Hippocampal formation (tissue), 2 donors: ENCODE results near the gene POTEH.
"Not testable (repeated sequence)": the region's sequence is repeated elsewhere in the genome, so short reads cannot be mapped to it uniquely, and the experiment has no call there.

ENCODE experiments used
- DNase-seq, 2 donors: peaks; one replicate each; lab custom pipeline; 2025; lab: John Stamatoyannopoulos, UW

POTEH gene

GRCh38 chr22:15689749-15690125 is at the start of gene POTEH:
Gene POTEH (plus strand): TSS chr22:15690026. CDS start chr22:15690078, 52 bp downstream.
- DNase-seq = not testable (repeated sequence)

- not testable (repeated sequence) for DNase-seq
Measured at GRCh38 chr22:15642288-15642861, 47.5 kb upstream of the POTEH start.

GRCh38 chr22:15651954-15652353 is 37.9 kb upstream of the POTEH start:
- not testable (repeated sequence) for DNase-seq

GRCh38 chr22:15652738-15653137 is 37.1 kb upstream of the POTEH start:
- DNase-seq = not testable (repeated sequence)

- DNase-seq = not testable (repeated sequence)
Measured at GRCh38 chr22:15653241-15653640, 36.6 kb upstream of the POTEH start.

- DNase-seq = not testable (repeated sequence)
Measured at GRCh38 chr22:15661102-15661501, 28.7 kb upstream of the POTEH start.

- not testable (repeated sequence) for DNase-seq
Measured at GRCh38 chr22:15664682-15665081, 25.1 kb upstream of the POTEH start.

GRCh38 chr22:15665478-15665877 is 24.3 kb upstream of the POTEH start:
- not testable (repeated sequence) for DNase-seq

- DNase-seq = not testable (repeated sequence)
Measured at GRCh38 chr22:15669430-15669829, 20.4 kb upstream of the POTEH start.

GRCh38 chr22:15679702-15680101 is 10.1 kb upstream of the POTEH start:
- not testable (repeated sequence) for DNase-seq

- not testable (repeated sequence) for DNase-seq
Measured at GRCh38 chr22:15684115-15684514, 5.7 kb upstream of the POTEH start.

GRCh38 chr22:15684695-15685094 is 5.1 kb upstream of the POTEH start:
- DNase-seq = not testable (repeated sequence)

- not testable (repeated sequence) for DNase-seq
Measured at GRCh38 chr22:15685641-15686040, 4.2 kb upstream of the POTEH start.

GRCh38 chr22:15687086-15687485 is 2.7 kb upstream of the POTEH start:
- not testable (repeated sequence) for DNase-seq

GRCh38 chr22:15687676-15688075 is 2.1 kb upstream of the POTEH start:
- DNase-seq = not testable (repeated sequence)

GRCh38 chr22:15688090-15688489 is 1.7 kb upstream of the POTEH start:
- not testable (repeated sequence) for DNase-seq

GRCh38 chr22:15689012-15689748 is 646 bp upstream of the POTEH start:
- DNase-seq = not testable (repeated sequence)

- DNase-seq = not testable (repeated sequence)
Measured at GRCh38 chr22:15713600-15713999, 23.8 kb downstream of the POTEH start.

- DNase-seq = not testable (repeated sequence)
Measured at GRCh38 chr22:15714125-15714524, 24.3 kb downstream of the POTEH start.

- not testable (repeated sequence) for DNase-seq
Measured at GRCh38 chr22:15721884-15722283, 32.1 kb downstream of the POTEH start.

GRCh38 chr22:15729209-15729917 is 39.5 kb downstream of the POTEH start:
- not testable (repeated sequence) for DNase-seq

- DNase-seq = not testable (repeated sequence)
Measured at GRCh38 chr22:15731023-15731422, 41.2 kb downstream of the POTEH start.

- not testable (repeated sequence) for DNase-seq
Measured at GRCh38 chr22:15734411-15734810, 44.6 kb downstream of the POTEH start.
